HepG2 (cell line): ENCODE results near the gene AAMP. TPM values are rescaled to one million over a fixed set of nuclear protein-coding genes. Genes with fewer than 3 reads are reported as not detected.

Experiments
- CENPBD1 ChIP-seq: sonication (generic); formaldehyde crosslinking; IDR thresholded peaks from 2 replicates; pipeline ENCODE4 v1.8.0; 2022; ENCODE audit warnings: missing genetic modification reagents, low read depth, mild to moderate bottlenecking, borderline replicate concordance
- DR1 ChIP-seq: sonication (generic); formaldehyde crosslinking; IDR thresholded peaks from 2 replicates; pipeline ENCODE4 v1.8.0; 2021; ENCODE audit warnings: mild to moderate bottlenecking, missing genetic modification reagents, inconsistent platforms
- FOXK2 ChIP-seq: fragments of 450-650 bp; IDR thresholded peaks from 2 replicates; pipeline ENCODE4 v1.6.1; 2016
- HDAC1 ChIP-seq: sonication (generic); formaldehyde crosslinking; IDR thresholded peaks from 2 replicates; pipeline ENCODE4 v1.5.1; 2020; ENCODE audit warnings: mild to moderate bottlenecking, missing genetic modification reagents
- IRF2 ChIP-seq: IDR thresholded peaks from 2 replicates; pipeline ENCODE4 v1.6.1; 2018; ENCODE audit warnings: missing genetic modification reagents, missing compliant biosample characterization
- KDM5B ChIP-seq: sonication (generic); formaldehyde crosslinking; IDR thresholded peaks from 2 replicates; pipeline ENCODE4 v1.4.0; 2020; ENCODE audit warnings: missing genetic modification reagents, mild to moderate bottlenecking, borderline replicate concordance
- KLF15 ChIP-seq: sonication (generic); formaldehyde crosslinking; IDR thresholded peaks from 2 replicates; pipeline ENCODE4 v1.8.1; 2023; ENCODE audit warnings: borderline replicate concordance, mild to moderate bottlenecking, inconsistent platforms, missing genetic modification reagents, mixed read lengths
- KLF6 ChIP-seq: IDR thresholded peaks from 2 replicates; pipeline ENCODE4 v1.8.0; 2016; ENCODE audit warnings: missing biosample characterization, missing genetic modification reagents
- SIN3A ChIP-seq: IDR thresholded peaks from 2 replicates; pipeline ENCODE4 v1.6.1; 2011; ENCODE audit warnings: low read depth, mild to moderate bottlenecking, control low read depth, low read length, borderline replicate concordance
- STAT6 ChIP-seq: sonication (generic); formaldehyde crosslinking; IDR thresholded peaks from 2 replicates; pipeline ENCODE4 v1.4.0; 2020; ENCODE audit warnings: missing genetic modification reagents, mild to moderate bottlenecking, borderline replicate concordance
- TBP ChIP-seq: sonication (generic); formaldehyde crosslinking; IDR thresholded peaks from 2 replicates; pipeline ENCODE4 v1.5.0; 2020; ENCODE audit warnings: missing genetic modification reagents
- ZNF17 ChIP-seq: sonication (generic); formaldehyde crosslinking; IDR thresholded peaks from 2 replicates; pipeline ENCODE4 v1.5.0; 2020; ENCODE audit warnings: mild to moderate bottlenecking, missing genetic modification reagents
- ZNF549 ChIP-seq: sonication (generic); formaldehyde crosslinking; IDR thresholded peaks from 2 replicates; pipeline ENCODE4 v1.5.0; 2020; ENCODE audit warnings: missing genetic modification reagents
- polyA plus RNA-seq, 8 experiments: library from polyadenylated mRNA; depleted of rRNA in 3 of 8; stranded (reverse) in 7 of 8; unstranded in 1 of 8; fragments of >200 nt; fragmentation: Illumina TruSeq in 4 of 8; extraction: Trizol in 4 of 8; gene quantifications; 2 replicates each; pipeline versions ENCODE4 v1.2.1 to v1.2.3, GENCODE V29; 2011 to 2016; ENCODE audit warnings: low read depth in 4 of 8, missing spikeins in 1 of 8, mixed read lengths in 1 of 8; ENCODE audit not compliant: insufficient read depth in 1 of 8
- total RNA-seq, 5 experiments: library from RNA; depleted of rRNA; stranded (reverse); fragments of >200 nt; fragmentation: Illumina TruSeq; extraction: Trizol; gene quantifications; 2 replicates each; pipeline ENCODE4 v1.2.3, GENCODE V29; 2016; ENCODE audit warnings: low read depth in 1 of 5
- TF ChIP-seq, protein P1 (sequence below): sonication (generic); formaldehyde crosslinking; IDR thresholded peaks from 2 replicates; pipeline ENCODE4 v1.8.0; 2022; ENCODE audit warnings: mild to moderate bottlenecking, missing genetic modification reagents
- TF ChIP-seq, protein P2 (sequence below): sonication (generic); IDR thresholded peaks from 2 replicates; pipeline ENCODE4 v1.6.1; 2016; ENCODE audit warnings: low read depth, borderline replicate concordance
- TF ChIP-seq, protein P3 (sequence below): sonication (generic); formaldehyde crosslinking; conservative IDR thresholded peaks from 2 replicates; pipeline ENCODE4 v1.4.0; 2020; ENCODE audit warnings: missing genetic modification reagents
- TF ChIP-seq, protein P4 (sequence below): sonication (generic); formaldehyde crosslinking; IDR thresholded peaks from 2 replicates; pipeline ENCODE4 v1.5.1; 2020; ENCODE audit warnings: missing genetic modification reagents, mild to moderate bottlenecking, borderline replicate concordance
- TF ChIP-seq, protein P5 (sequence below): sonication (generic); formaldehyde crosslinking; IDR thresholded peaks from 2 replicates; pipeline ENCODE4 v1.8.0; 2022; ENCODE audit warnings: mild to moderate bottlenecking, missing genetic modification reagents, borderline replicate concordance

Gene AAMP
- total and polyA plus RNA-seq, 2 of the 13 experiments (the other 11 are each of a cell fraction or from before 2014, with no cell fraction given): 110 to 186 TPM

DNA sequence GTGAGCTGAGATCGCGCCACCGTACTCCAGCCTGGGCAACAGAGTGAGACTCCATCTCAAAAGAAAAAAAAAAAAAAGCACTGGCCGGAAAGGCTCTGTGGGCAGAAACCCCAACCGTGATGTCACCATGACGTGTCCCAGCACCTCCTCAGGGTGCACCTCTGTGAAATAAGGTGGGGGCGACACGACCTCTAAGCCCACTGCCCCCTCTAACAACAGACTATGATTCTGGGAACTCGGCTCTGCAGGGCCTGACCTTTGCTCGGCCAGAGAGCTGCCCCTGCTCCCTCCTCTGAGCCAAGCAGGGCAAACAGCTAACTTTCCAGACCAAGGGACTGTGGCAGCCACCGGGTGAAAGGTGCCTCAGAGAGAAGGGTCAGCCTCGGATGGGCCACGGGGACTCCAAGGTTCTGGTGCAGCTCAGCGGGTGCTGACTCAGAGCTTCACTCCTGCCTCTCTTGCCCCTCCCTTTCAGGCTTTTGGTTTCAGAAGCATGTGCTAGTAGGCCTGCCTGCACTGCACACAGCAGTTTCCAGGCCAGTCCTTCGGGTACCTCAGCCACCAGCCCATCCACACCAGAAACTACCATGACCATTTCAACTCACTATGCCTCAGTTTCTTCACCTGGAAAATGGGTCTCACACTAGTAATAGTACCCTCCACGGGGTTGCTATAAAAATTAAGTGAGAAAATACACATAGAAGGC lies 14.3 kb upstream of the AAMP start (continued):
- TF ChIP-seq, protein P1, sequence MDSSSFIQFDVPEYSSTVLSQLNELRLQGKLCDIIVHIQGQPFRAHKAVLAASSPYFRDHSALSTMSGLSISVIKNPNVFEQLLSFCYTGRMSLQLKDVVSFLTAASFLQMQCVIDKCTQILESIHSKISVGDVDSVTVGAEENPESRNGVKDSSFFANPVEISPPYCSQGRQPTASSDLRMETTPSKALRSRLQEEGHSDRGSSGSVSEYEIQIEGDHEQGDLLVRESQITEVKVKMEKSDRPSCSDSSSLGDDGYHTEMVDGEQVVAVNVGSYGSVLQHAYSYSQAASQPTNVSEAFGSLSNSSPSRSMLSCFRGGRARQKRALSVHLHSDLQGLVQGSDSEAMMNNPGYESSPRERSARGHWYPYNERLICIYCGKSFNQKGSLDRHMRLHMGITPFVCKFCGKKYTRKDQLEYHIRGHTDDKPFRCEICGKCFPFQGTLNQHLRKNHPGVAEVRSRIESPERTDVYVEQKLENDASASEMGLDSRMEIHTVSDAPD (CRISPR knock-in tag): no peak
- TF ChIP-seq IRF2 (no peak), ZNF17 (no peak), ZNF549 (CRISPR knock-in tag) (no peak), SIN3A (no peak), HDAC1 (peak; percentile 31; the same call in 1 of the 2 replicates), STAT6 (CRISPR knock-in tag) (no peak), FOXK2 (no peak), KLF6 (CRISPR knock-in tag) (no peak), CENPBD1 (CRISPR knock-in tag) (no peak), DR1 (CRISPR knock-in tag) (no peak), KLF15 (CRISPR knock-in tag) (no peak), KDM5B (CRISPR knock-in tag) (no peak), TBP (CRISPR knock-in tag) (no peak)
- TF ChIP-seq, protein P2, sequence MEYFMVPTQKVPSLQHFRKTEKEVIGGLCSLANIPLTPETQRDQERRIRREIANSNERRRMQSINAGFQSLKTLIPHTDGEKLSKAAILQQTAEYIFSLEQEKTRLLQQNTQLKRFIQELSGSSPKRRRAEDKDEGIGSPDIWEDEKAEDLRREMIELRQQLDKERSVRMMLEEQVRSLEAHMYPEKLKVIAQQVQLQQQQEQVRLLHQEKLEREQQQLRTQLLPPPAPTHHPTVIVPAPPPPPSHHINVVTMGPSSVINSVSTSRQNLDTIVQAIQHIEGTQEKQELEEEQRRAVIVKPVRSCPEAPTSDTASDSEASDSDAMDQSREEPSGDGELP: 0 out of 2 replicates have a peak, but pooled peaks have one; percentile 14
- TF ChIP-seq, protein P3, sequence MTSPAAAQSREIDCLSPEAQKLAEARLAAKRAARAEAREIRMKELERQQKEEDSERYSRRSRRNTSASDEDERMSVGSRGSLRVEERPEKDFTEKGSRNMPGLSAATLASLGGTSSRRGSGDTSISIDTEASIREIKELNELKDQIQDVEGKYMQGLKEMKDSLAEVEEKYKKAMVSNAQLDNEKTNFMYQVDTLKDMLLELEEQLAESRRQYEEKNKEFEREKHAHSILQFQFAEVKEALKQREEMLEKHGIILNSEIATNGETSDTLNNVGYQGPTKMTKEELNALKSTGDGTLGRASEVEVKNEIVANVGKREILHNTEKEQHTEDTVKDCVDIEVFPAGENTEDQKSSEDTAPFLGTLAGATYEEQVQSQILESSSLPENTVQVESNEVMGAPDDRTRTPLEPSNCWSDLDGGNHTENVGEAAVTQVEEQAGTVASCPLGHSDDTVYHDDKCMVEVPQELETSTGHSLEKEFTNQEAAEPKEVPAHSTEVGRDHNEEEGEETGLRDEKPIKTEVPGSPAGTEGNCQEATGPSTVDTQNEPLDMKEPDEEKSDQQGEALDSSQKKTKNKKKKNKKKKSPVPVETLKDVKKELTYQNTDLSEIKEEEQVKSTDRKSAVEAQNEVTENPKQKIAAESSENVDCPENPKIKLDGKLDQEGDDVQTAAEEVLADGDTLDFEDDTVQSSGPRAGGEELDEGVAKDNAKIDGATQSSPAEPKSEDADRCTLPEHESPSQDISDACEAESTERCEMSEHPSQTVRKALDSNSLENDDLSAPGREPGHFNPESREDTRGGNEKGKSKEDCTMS: no peak
- TF ChIP-seq, protein P4, sequence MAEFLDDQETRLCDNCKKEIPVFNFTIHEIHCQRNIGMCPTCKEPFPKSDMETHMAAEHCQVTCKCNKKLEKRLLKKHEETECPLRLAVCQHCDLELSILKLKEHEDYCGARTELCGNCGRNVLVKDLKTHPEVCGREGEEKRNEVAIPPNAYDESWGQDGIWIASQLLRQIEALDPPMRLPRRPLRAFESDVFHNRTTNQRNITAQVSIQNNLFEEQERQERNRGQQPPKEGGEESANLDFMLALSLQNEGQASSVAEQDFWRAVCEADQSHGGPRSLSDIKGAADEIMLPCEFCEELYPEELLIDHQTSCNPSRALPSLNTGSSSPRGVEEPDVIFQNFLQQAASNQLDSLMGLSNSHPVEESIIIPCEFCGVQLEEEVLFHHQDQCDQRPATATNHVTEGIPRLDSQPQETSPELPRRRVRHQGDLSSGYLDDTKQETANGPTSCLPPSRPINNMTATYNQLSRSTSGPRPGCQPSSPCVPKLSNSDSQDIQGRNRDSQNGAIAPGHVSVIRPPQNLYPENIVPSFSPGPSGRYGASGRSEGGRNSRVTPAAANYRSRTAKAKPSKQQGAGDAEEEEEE (CRISPR knock-in tag): no peak
- TF ChIP-seq, protein P5, sequence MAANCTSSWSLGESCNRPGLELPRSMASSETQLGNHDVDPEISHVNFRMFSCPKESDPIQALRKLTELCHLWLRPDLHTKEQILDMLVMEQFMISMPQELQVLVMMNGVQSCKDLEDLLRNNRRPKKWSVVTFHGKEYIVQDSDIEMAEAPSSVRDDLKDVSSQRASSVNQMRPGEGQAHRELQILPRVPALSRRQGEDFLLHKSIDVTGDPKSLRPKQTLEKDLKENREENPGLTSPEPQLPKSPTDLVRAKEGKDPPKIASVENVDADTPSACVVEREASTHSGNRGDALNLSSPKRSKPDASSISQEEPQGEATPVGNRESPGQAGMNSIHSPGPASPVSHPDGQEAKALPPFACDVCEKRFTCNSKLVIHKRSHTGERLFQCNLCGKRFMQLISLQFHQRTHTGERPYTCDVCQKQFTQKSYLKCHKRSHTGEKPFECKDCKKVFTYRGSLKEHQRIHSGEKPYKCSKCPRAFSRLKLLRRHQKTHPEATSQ (CRISPR knock-in tag): no peak
